B cell (primary cell): ENCODE data around the gene RNF135.

Experiments
- EZH2 ChIP-seq: IDR thresholded peaks from 2 replicates; pipeline ENCODE4 v1.6.1; 2012; ENCODE audit warnings: borderline replicate concordance, low read depth, mild to moderate bottlenecking, moderate library complexity, low read length; ENCODE audit not compliant: insufficient read depth, poor library complexity, severe bottlenecking
- TF ChIP-seq, protein P1 (sequence below): fragments of 200-600 bp; IDR thresholded peaks from one replicate; pipeline ENCODE4 v1.8.0; 2022; ENCODE audit warnings: antibody characterized with exemption, mild to moderate bottlenecking

DNA sequence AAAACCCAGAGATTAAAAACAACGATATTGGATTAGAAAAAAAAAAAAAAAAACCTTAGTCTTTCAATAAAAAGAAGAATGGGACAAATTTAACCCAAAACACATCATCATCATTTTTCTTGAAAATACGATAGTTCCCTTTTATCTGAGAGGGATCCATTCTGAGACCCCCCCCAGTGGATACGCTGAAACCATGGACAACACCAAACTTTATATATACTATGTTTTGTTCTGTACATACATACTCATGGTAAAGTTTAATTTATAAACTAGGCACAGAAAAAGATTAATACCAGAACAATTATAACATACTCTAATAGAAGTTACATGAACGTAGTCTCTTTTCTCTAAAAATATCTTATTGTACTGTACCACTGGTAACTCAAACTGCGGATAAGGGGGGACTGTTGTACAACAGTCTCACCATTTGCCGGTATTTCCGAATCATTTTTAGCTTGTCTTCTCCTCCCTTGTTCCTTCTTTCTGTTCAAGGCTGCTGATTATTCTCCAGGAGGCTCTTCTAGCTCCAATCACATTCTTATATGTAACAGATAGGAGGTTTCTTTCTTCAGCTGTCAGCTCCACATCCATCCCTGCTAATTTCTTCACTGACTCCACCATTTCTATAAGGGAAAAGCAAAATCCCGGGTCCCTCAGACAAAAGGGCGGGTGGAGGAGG lies 37.0 kb downstream of the RNF135 start:
- TF ChIP-seq, protein P1, sequence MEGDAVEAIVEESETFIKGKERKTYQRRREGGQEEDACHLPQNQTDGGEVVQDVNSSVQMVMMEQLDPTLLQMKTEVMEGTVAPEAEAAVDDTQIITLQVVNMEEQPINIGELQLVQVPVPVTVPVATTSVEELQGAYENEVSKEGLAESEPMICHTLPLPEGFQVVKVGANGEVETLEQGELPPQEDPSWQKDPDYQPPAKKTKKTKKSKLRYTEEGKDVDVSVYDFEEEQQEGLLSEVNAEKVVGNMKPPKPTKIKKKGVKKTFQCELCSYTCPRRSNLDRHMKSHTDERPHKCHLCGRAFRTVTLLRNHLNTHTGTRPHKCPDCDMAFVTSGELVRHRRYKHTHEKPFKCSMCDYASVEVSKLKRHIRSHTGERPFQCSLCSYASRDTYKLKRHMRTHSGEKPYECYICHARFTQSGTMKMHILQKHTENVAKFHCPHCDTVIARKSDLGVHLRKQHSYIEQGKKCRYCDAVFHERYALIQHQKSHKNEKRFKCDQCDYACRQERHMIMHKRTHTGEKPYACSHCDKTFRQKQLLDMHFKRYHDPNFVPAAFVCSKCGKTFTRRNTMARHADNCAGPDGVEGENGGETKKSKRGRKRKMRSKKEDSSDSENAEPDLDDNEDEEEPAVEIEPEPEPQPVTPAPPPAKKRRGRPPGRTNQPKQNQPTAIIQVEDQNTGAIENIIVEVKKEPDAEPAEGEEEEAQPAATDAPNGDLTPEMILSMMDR = no peak
- no peak for TF ChIP-seq EZH2
